Erythroblast (primary cell): Measurements from ENCODE around the gene BSND.
A peak's percentile ranks its signal among the peaks of the same experiment; 100 is the strongest.

Source experiments
- DNase-seq, 2 experiments: peaks; one replicate each; lab custom pipeline; 2025; lab: John Stamatoyannopoulos, UW
- GATA1 ChIP-seq: IDR thresholded peaks from 2 replicates; pipeline ENCODE4 v1.6.1; 2011; ENCODE audit warnings: low read depth, mild to moderate bottlenecking, control low read depth, low read length, moderate library complexity
- POLR2A ChIP-seq: IDR thresholded peaks from 2 replicates; pipeline ENCODE4 v1.6.1; 2011; ENCODE audit warnings: mild to moderate bottlenecking, low read length

The BSND gene

DNA sequence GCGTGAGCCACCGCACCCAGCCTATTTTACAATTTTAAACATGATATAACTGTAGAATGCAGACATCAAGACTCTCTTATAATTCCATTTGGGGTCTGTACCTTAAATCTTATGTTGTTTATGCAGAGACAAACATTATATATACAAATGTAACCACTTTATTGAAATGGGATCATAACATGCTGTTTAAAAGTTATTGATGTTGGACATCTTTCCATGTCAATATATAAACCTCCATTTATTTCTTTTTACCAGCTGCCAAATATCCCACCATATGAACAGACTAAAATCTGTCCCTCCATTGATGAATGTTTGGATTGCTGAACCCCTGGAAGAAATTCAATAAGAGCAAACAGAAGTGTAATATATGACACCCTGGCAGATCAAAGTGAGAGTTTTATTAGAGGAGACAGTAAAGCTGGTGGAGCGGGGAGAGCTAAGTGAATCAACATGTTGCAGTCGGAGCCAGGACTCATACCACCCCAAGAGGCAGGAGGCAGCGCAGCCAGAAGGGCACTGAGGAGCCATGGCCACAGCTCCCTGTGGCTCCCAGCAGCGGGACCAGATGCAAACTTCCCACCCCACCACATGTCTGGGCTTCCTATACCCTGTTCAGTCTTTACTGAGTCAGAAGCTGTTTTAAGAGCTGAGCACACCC is 35.9 kb downstream of the BSND start:
- DNase-seq = no peak
- TF ChIP-seq GATA1 = no peak
- no peak for TF ChIP-seq POLR2A

DNA sequence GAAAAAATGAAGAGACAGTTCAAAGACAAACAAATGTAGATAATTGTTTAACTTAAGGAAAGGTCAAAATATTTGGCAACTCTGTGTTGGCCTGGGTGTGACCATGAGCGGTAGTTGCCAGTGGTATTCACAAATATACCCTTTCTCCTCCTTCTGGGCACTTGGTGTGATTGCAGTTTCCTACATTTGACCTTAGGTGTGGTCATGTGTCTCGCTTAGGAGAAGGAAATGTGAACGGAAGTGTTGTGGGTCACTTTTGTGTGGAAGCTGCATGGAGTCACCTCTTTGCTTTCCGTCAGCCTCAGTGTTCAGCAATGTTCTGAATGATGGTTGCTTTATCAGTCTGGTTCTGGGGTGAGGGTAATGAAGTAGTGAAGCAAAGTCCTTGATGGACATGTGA is 37.2 kb downstream of the BSND start:
- DNase-seq = no peak
- TF ChIP-seq GATA1 (no peak), POLR2A (no peak)

DNA sequence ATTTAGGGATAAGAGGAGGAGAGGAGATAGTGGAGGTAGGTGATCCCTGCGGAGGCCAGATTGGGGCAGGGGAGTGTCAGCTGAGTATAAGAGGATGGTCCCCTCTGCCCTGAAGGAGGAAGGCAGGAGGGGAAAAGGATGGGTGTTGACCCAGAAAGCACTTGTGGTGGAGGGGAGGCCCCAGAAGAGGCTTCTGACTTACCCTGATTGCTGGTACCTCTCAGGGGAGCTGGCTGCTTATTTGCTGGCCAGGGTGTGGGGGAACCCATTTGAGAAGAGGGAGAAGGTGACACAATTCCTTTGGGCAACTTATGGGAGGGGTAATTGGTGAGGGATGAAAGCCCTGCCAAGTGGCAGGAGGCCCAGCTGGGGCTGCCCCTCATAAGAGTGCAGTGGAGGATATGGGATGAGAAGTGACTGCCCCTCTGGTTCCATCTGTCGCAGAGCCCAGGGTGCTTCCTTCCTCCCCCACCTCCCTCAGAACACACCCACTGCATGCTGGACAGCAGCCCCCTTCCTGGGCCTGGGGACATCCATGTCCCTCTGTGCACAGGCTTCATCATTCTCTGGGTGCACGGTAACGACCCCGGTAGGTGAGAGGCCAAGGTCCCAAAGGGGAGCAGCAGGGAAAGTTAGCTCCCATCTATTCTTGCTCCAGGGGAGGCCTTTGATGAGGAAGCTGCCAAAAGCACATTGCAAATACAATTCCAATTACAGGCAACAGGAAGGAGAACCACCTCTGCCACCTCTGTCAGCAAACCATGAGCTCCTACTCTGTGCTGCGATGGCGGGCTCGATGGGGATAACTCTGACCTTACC is 39.2 kb downstream of the BSND start:
- DNase-seq = no peak
- TF ChIP-seq POLR2A = no peak
- no peak for TF ChIP-seq GATA1

- DNase-seq = no peak
- TF ChIP-seq GATA1 = no peak
- TF ChIP-seq POLR2A = no peak
Measured at GRCh38 chr1:55038552-55038838, 39.8 kb downstream of the BSND start.

DNA sequence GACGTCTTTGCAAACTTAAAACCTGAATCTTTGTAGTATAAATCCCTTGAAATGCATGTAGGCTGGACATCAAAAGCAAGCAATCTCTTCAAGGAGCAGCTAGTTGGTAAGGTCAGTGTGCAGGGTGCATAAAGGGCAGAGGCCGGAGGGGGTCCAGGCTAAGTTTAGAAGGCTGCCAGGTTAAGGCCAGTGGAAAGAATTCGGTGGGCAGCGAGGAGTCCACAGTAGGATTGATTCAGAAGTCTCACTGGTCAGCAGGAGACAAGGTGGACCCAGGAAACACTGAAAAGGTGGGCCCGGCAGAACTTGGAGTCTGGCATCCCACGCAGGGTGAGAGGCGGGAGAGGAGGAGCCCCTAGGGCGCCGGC is 40.2 kb downstream of the BSND start:
- DNase-seq = no peak
- TF ChIP-seq POLR2A (no peak), GATA1 (no peak)

GRCh38 chr1:55039342-55040082 is 40.8 kb downstream of the BSND start, which contains the start of gene PCSK9:
Gene PCSK9, plus strand, starts transcription at chr1:55039548. Its CDS starts 290 bp downstream, at chr1:55039838.
- TF ChIP-seq POLR2A (peak; percentile 58), GATA1 (no peak)
- DNase-seq = peak; percentile 38 to 56

DNA sequence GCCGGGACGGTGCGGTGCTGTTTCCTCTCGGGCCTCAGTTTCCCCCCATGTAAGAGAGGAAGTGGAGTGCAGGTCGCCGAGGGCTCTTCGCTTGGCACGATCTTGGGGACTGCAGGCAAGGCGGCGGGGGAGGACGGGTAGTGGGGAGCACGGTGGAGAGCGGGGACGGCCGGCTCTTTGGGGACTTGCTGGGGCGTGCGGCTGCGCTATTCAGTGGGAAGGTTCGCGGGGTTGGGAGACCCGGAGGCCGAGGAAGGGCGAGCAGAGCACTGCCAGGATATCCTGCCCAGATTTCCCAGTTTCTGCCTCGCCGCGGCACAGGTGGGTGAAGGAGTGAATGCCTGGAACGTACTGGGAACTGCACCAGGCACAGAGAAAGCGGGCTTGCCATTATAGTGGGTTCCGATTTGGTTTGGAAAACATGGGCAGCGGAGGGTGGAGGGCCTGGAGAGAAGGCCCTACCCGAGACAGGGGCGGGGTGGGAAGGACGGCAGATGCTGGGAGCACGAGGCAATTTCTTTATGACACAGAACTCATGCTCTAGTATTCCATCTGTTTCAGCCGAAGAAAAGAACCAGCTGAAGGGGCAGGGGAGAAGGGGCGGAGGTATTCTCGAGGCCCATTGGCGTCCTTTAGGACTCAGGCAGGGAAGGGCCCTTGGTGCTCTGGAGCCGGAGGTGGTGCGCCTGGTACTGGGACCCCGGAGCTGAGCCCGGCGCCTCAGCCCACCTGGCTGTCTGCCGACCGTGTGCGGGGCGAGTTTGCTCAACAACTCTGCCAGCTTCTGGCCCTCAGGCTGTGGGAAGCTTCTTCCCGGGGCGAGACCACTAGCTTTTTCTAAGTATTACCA is 41.6 kb downstream of the BSND start:
- TF ChIP-seq POLR2A = no peak
- TF ChIP-seq GATA1 = no peak

DNA sequence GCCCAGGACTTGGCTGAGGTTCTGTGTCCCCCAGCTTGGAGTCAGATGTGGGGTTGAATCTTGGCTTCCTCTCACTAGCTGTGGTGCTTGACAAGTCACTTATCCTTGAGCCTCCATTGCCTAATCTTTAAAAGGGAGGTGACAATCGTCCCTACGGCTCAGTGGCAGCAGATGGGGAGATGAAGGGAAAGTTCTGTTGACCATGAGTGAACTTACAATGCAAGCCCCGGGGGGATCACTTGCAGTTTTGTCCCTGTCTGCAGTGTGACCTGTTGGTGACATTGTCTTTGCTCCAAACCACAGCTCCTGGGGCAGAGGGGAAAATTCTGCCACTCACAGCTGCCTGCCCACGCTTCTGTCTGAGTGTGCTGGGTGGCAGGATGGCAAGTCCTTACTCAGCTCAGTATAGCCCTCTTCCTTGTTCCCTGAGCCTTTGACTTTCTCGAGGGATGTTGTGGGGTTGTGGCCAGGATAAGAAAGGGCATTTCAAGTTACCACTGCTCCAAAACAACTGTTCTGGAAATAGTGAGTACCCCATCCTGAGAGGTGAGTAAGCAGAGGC is 42.3 kb downstream of the BSND start:
- peak in 1 of 2 experiments; percentile 12 for DNase-seq

More for the DNA sequence above, 41.6 kb downstream of the BSND start:
- DNase-seq = no peak

DNA sequence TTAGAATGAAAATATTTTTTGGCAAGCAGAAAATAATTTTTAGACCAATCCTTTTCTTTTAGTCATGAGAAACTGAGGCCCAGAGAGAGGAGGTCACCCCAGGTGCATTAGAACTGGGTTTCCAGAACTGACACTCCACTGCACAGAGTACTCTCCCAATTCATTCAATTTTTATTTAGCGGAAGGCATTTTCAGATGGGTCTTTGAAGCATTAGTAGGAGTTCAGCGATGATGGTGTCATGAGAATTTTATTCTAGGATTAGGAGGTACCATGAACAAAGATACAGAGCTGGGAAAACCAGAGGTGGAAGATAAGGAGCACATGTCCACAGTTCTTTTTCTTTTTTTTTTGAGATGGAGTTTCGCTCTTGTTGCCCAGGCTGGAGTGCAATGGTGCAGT is 42.9 kb downstream of the BSND start:
- no peak for TF ChIP-seq POLR2A
- TF ChIP-seq GATA1 = no peak
- no peak for DNase-seq

More for the DNA sequence above, 42.3 kb downstream of the BSND start:
- TF ChIP-seq GATA1 (no peak), POLR2A (no peak)

GRCh38 chr1:55043011-55043410 is 44.3 kb downstream of the BSND start:
- TF ChIP-seq GATA1 = no peak
- no peak for TF ChIP-seq POLR2A
- DNase-seq = no peak

GRCh38 chr1:55043726-55044125 is 45.0 kb downstream of the BSND start:
- DNase-seq = no peak
- TF ChIP-seq GATA1 = no peak
- TF ChIP-seq POLR2A = no peak

DNA sequence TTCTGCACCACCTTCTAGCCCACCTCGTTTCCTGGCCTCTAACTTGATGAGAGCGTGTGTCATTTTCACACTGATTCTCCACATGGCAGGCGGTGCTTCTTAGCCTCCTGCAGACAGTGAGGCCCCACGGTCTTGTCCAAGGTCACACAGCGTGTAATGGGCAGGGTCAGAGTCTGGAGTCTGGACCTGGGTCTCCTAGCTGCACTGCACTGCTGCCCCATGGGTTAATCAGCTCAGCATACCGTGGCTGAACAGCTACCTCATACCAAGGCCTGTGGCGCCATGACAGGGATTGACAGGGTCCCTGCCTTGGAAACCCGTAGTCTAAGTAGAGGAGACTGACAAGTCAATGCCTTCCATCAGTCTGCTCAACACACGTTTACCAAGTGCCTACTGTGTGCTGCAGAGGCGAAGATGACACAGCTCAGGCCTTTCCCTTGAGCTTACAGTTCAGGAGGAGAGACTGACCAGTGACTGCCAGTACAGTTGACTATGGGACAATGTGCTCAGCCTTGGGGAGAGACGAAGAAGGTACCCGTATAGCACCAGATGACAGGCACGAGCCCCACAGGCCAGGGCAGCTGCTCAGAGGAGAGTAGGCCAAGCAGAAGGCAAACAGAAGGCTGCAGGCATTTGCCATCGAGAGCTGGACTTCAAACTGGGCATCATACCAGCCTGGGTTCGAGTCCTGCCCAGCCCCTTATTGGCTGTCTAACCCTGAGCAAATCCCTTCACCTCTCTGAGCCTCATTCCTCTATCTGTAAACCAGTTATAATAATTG is 46.1 kb downstream of the BSND start:
- TF ChIP-seq GATA1 (no peak), POLR2A (no peak)
- DNase-seq = no peak
